NCI-H82 treated with DMSO at 0.1 percent for 48 hours (cell line): Measurements from ENCODE around the gene NECAB3.

ENCODE experiments used
- DNase-seq: peaks from one replicate; lab custom pipeline; 2025; ENCODE audit not compliant: unreplicated experiment; lab: John Stamatoyannopoulos, UW

The NECAB3 gene

DNA sequence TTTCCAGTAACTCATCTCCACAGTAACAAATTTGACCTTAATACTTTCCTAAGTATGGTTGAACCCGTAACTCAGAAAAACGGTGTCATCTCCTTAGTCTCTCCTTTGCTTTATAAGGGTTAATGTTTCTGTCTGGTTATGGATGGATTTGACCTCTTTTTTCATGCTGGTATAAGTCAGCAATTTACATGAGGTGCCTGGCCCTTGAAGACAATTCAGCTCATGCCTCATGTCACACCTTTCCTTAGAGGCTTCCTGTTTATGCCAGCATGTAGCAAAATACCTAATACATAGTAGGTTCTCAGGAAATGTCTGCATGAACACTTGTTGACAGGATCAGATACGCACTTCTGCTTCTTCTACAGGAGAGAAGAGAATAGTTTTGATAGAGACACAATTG, 49.8 kb downstream of the NECAB3 start:
- DNase-seq = no peak

DNA sequence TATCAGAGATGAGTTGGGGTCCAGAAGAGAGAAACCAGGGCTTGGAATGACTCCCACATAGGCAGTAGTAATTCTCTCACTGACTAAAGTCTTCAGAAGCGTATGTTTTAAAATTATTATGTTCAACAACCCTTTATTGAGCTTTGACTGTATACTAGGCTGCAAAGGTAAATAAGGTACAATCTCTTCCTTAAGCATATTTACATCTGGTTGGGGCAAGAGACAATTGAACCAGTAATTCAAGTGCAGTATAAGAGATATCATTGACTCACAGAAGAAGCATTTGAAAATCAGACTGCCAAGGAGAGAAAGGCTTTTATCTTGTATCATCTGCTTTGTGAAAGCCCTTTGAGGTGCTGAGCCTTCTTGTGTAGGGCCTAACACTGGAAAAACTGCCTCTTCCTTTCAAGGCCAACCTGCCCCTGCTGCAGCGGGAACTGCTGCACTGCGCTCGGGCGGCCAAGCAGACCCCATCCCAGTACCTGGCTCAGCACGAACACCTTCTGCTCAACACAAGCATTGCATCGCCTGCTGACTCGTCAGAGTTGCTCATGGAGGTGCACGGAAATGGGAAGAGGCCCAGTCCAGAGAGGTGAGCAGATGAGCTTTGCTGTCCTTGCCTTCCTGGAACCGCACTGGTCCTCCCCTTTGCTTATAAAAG, 51.4 kb downstream of the NECAB3 start:
- no peak for DNase-seq

DNA sequence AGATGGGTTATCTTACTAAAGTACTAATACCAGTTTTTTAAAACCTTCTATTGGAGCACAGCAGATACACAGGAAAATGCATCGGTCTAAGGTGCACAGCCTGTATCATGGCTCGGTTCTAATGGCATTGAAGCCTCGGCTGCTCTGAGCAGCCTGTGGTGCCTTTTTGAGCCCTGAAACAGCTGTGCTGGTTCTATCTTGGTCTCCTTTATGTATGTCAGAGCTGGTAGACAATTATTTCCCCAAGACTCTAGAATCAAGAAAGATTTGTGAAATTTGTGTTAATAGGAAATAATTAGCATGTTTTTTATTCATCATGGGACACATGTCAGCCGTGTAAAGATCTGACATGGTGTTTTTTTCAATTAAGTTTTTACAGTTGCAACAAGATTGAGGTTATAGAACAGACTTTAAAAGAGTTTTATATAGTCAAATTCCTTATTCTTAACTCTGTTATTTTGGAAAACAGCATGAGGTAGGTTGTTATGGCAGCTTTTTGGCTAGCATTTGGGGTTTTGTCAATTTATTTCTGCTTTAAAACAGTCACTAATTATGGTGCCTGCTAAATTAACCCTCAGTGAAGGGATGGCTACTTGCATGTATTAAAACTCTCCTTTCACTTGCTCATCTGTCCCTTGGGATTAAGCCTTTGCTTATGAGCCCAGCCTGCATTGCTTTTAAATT, 52.4 kb downstream of the NECAB3 start:
- no peak for DNase-seq

DNA sequence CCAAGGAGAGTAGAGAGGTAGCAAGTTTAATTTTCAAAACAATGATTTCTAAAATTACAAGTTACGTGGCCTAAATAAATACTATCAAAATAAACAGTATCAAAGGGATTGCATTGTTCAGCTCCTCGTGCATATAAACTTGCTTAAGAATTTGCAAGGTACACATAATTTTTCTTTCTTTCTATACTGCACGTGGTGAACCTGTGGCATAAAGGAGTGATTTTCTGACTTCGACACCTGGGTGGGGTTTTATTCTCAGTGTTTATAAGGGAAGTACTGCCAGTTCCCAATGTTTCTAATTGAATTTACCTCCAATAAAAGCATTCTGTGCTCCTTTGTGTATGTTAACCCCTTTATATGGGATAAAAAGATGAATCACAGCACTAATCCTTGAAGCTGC, 62.2 kb downstream of the NECAB3 start:
- peak; percentile 69 for DNase-seq

DNA sequence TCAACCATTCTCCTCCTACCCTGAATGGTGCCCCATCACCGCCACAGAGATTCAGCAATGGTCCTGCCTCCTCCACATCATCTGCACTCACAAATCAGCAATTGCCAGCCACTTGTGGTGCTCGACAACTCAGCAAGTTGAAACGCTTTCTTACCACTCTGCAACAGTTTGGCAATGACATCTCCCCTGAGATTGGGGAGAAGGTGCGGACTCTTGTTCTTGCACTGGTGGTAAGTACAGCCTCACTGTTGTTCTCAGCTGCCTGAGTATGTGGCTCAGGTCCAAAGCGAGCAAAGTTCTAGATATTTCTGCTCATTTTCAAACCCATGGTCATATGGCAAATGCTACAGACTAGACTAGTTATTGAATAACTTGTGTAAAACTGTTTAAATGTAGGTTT, 63.1 kb downstream of the NECAB3 start:
- DNase-seq = no peak

DNA sequence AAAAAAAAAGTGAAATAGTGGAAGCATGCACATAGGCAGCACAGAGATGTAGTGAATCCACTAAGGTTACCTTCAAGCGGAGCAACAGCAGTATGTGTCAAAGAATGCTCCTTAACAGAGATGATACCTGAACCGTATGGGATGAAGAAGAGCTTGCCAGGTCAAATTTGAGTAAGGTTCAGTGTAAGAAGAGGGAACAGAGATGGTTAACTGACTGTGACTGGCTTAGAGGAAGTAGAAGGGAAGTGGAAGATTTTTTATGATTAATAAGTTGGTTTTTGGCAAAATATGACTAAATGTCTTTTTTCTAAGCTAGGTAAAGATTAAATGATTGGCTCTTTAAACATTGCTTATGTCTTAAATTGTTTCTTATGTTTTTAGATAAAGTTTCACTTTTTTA, 64.7 kb downstream of the NECAB3 start:
- no peak for DNase-seq
